Measurements from ENCODE around the gene PHF5A.

Gene PHF5A

GRCh38 chr22:41478891-41479521 is 10.5 kb upstream of the PHF5A start:
- Mint-ChIP-seq H3K27me3 (ENCODE audit: low read depth) (no peaks in the 10 kb centered on the region), H3K36me3 (ENCODE audit: low read depth) (no peaks in the 10 kb centered on the region)

GRCh38 chr22:41478473-41478872 is 10.0 kb upstream of the PHF5A start:
- H3K27ac Mint-ChIP-seq = peak overlapping the region in 1 of 3 experiments; percentile 33
- no peaks in the 10 kb centered on the region for H3K36me3 Mint-ChIP-seq (ENCODE audit: low read depth)
- H3K9me3 Mint-ChIP-seq = no peaks in the 10 kb centered on the region
- peaks cover 34% of the 10 kb centered on the region for H3K4me1 Mint-ChIP-seq
- TF ChIP-seq CTCF (IDR thresholded peaks at IDR 0.05; ENCODE audit: unreplicated experiment in 3 of 3) = no peak
- no peak overlapping the region for H3K4me3 Mint-ChIP-seq
- no peaks in the 10 kb centered on the region for H3K27me3 Mint-ChIP-seq (ENCODE audit: low read depth)

More at GRCh38 chr22:41478891-41479521, 10.5 kb upstream of the PHF5A start:
- TF ChIP-seq CTCF (IDR thresholded peaks at IDR 0.05; ENCODE audit: unreplicated experiment in 3 of 3) = no peak
- peak overlapping the region; percentile 3 to 33 (median 12) for H3K27ac Mint-ChIP-seq
- H3K4me3 Mint-ChIP-seq = no peak overlapping the region
- H3K9me3 Mint-ChIP-seq = no peaks in the 10 kb centered on the region
- peaks cover 38% of the 10 kb centered on the region for H3K4me1 Mint-ChIP-seq

- H3K4me3 Mint-ChIP-seq = no peak overlapping the region
- H3K36me3 Mint-ChIP-seq (ENCODE audit: low read depth) = no peaks in the 10 kb centered on the region
- H3K27ac Mint-ChIP-seq = peak overlapping the region in 1 of 3 experiments; percentile 76
- H3K9me3 Mint-ChIP-seq = no peaks in the 10 kb centered on the region
- peaks cover 12% of the 10 kb centered on the region for H3K4me1 Mint-ChIP-seq
- no peaks in the 10 kb centered on the region for H3K27me3 Mint-ChIP-seq (ENCODE audit: low read depth)
- no peak for TF ChIP-seq CTCF (IDR thresholded peaks at IDR 0.05; ENCODE audit: unreplicated experiment in 3 of 3)
These were observed 6.5 kb upstream of the PHF5A start for GRCh38 chr22:41474872-41475451.

- peaks cover 13% of the 10 kb centered on the region for H3K36me3 Mint-ChIP-seq (ENCODE audit: low read depth)
- H3K27ac Mint-ChIP-seq = no peak overlapping the region
- peak overlapping the region; percentile 56 to 90 (median 87) for H3K4me3 Mint-ChIP-seq
- no peaks in the 10 kb centered on the region for H3K27me3 Mint-ChIP-seq (ENCODE audit: low read depth)
- peaks cover 19% of the 10 kb centered on the region for H3K4me1 Mint-ChIP-seq
- no peak for TF ChIP-seq CTCF (IDR thresholded peaks at IDR 0.05; ENCODE audit: unreplicated experiment in 3 of 3)
- no peaks in the 10 kb centered on the region for H3K9me3 Mint-ChIP-seq
These were observed 3.1 kb upstream of the PHF5A start for GRCh38 chr22:41471568-41471967.

GRCh38 chr22:41470886-41471285 is 2.4 kb upstream of the PHF5A start:
- no peak for TF ChIP-seq CTCF (IDR thresholded peaks at IDR 0.05; ENCODE audit: unreplicated experiment in 3 of 3)
- no peaks in the 10 kb centered on the region for H3K27me3 Mint-ChIP-seq (ENCODE audit: low read depth)
- H3K9me3 Mint-ChIP-seq = no peaks in the 10 kb centered on the region
- H3K27ac Mint-ChIP-seq = peak overlapping the region in 2 of 3 experiments; percentile 63 to 73
- peaks cover 17% of the 10 kb centered on the region for H3K36me3 Mint-ChIP-seq (ENCODE audit: low read depth)
- H3K4me3 Mint-ChIP-seq = peak overlapping the region; percentile 87 to 90 (median 88)
- peaks cover 19% of the 10 kb centered on the region for H3K4me1 Mint-ChIP-seq
